HL-60 (cell line): ENCODE measurements around the gene DNAH1.

ENCODE experiments used
- CTCF ChIP-seq: IDR thresholded peaks from one replicate; pipeline ENCODE4 v1.5.1; 2011; ENCODE audit warnings: low read length, control low read depth, inconsistent platforms; ENCODE audit not compliant: insufficient read depth
- POLR2AphosphoS5 ChIP-seq: IDR thresholded peaks from 2 replicates; pipeline ENCODE4 v1.6.1; 2012; ENCODE audit warnings: low read depth
- REST ChIP-seq: IDR thresholded peaks from 2 replicates; pipeline ENCODE4 v1.6.1; 2012; ENCODE audit warnings: low read depth; ENCODE audit not compliant: insufficient replicate concordance
- SPI1 ChIP-seq: IDR thresholded peaks from 2 replicates; pipeline ENCODE4 v1.6.1; 2012; ENCODE audit warnings: low read depth, mild to moderate bottlenecking, borderline replicate concordance

- TF ChIP-seq REST = no peak
- TF ChIP-seq CTCF = no peak
- no peak for TF ChIP-seq SPI1
- no peak for TF ChIP-seq POLR2AphosphoS5
Measured at GRCh38 chr3:52358362-52358940, 42.3 kb downstream of the DNAH1 start.
